ENCODE data around the gene DNAJC25.
A peak's percentile ranks its signal among the peaks of the same experiment; 100 is the strongest.
"Not testable (repeated sequence)": the region's sequence is repeated elsewhere in the genome, so short reads cannot be mapped to it uniquely, and the experiment has no call there.

The DNAJC25 gene

GRCh38 chr9:111610149-111610548 is 21.0 kb upstream of the DNAJC25 start:
- no peak for TF ChIP-seq CTCF (IDR thresholded peaks at IDR 0.05; ENCODE audit: control extremely low read depth, extremely low read depth, low read depth, missing control alignments)
- no peak for DNase-seq (ENCODE audit: extremely low spot score)
- ChIA-PET POLR2A (no interaction called here), CTCF (interaction anchor here (4.2 to 6.5 kb wide), 2 partner anchors 11 kb away, joined by 23 to 30 read pairs; partner anchors contain the start of gene PTGR1)

- no peak for TF ChIP-seq CTCF (IDR thresholded peaks at IDR 0.05; ENCODE audit: control extremely low read depth, extremely low read depth, low read depth, missing control alignments)
- no peak for DNase-seq (ENCODE audit: extremely low spot score)
- ChIA-PET POLR2A (no interaction called here), CTCF (interaction anchor here (4.2 to 6.5 kb wide), 2 partner anchors 11 to 12 kb away, joined by 23 to 30 read pairs; partner anchors contain the start of gene PTGR1)
Measured at GRCh38 chr9:111610845-111611244, 20.3 kb upstream of the DNAJC25 start.

GRCh38 chr9:111613436-111614040 is 17.6 kb upstream of the DNAJC25 start:
- ChIA-PET CTCF (interaction anchor here (0.6 to 6.5 kb wide), 4 partner anchors 8 to 742 kb away, joined by 3 to 30 read pairs (median 13); partner anchors contain the start of gene PTGR1), POLR2A (no interaction called here)
- DNase-seq (ENCODE audit: extremely low spot score): no peak
- TF ChIP-seq CTCF (IDR thresholded peaks at IDR 0.05; ENCODE audit: control extremely low read depth, extremely low read depth, low read depth, missing control alignments): no peak

GRCh38 chr9:111615928-111616327 is 15.2 kb upstream of the DNAJC25 start:
- ChIA-PET CTCF (interaction anchor here (1.0 to 1.9 kb wide), 3 partner anchors 8 to 18 kb away, joined by 3 to 6 read pairs (median 4); no protein-coding TSS in a partner anchor), POLR2A (no interaction called here)
- TF ChIP-seq CTCF (IDR thresholded peaks at IDR 0.05; ENCODE audit: control extremely low read depth, extremely low read depth, low read depth, missing control alignments): no peak
- no peak for DNase-seq (ENCODE audit: extremely low spot score)

GRCh38 chr9:111617349-111617748 is 13.8 kb upstream of the DNAJC25 start:
- CTCF ChIA-PET: interaction anchor here (1.2 kb wide), 1 partner anchor 19 kb away, joined by 3 read pairs; no protein-coding TSS in a partner anchor
- POLR2A ChIA-PET; DNase-seq (ENCODE audit: extremely low spot score): not testable (repeated sequence)

GRCh38 chr9:111621895-111622480 is 9.1 kb upstream of the DNAJC25 start:
- ChIA-PET CTCF (interaction anchor here (0.6 to 2.5 kb wide), 19 partner anchors 10 to 195 kb away, joined by 3 to 42 read pairs (median 3); partner anchors contain the start of genes DNAJC25, GNG10 and PTGR1), POLR2A (interaction anchor here (0.7 kb wide), 1 partner anchor 41 kb away, joined by 3 read pairs; no protein-coding TSS in a partner anchor)
- peak; percentile 79 for TF ChIP-seq CTCF (IDR thresholded peaks at IDR 0.05; ENCODE audit: control extremely low read depth, extremely low read depth, low read depth, missing control alignments)
- DNase-seq (ENCODE audit: extremely low spot score): peak; percentile 47

GRCh38 chr9:111622626-111623025 is 8.5 kb upstream of the DNAJC25 start:
- DNase-seq (ENCODE audit: extremely low spot score): no peak
- CTCF ChIA-PET: interaction anchor here (2.5 kb wide), 1 partner anchor 11 kb away, joined by 30 read pairs; no protein-coding TSS in a partner anchor

More at GRCh38 chr9:111622626-111623025, 8.5 kb upstream of the DNAJC25 start:
- TF ChIP-seq CTCF (IDR thresholded peaks at IDR 0.05; ENCODE audit: control extremely low read depth, extremely low read depth, low read depth, missing control alignments): no peak
- POLR2A ChIA-PET: no interaction called here
